Spleen (tissue), 7 donors: ENCODE measurements around the gene CFAP97.

ENCODE experiments used
- CTCF ChIP-seq, 11 experiments: fragments of 200-600 bp in 7 of 11; fragments of 450-650 bp in 4 of 11; sonication (generic) in 4 of 11; IDR thresholded peaks in 8 of 11; conservative IDR thresholded peaks in 3 of 11; 1 replicate in 7 of 11; 2 replicates in 4 of 11; pipeline versions ENCODE4 v1.4.0 to v1.8.0; 2016 to 2021; ENCODE audit warnings: antibody characterized with exemption in 11 of 11, inconsistent platforms in 4 of 11, mild to moderate bottlenecking in 1 of 11
- POLR2A ChIP-seq, 3 donors: fragments of 450-650 bp; IDR thresholded peaks; one replicate each; pipeline ENCODE4 v1.5.1; 2017; ENCODE audit warnings: antibody characterized with exemption in 3 of 3, mild to moderate bottlenecking in 1 of 3
- POLR2AphosphoS5 ChIP-seq, 3 donors: sonication (generic); formaldehyde crosslinking; IDR thresholded peaks; one replicate each; pipeline ENCODE4 v1.5.1; 2017; ENCODE audit warnings: antibody characterized with exemption in 3 of 3
- donor health status: DM: no; HTN: no; CAD: no; lungs with moderate emphysema.
- donor health status: DM: no; HTN: no; CAD: no.
- donor health status: DM: no; HTN: no; CAD: no.

- TF ChIP-seq CTCF (IDR thresholded peaks at IDR 0.05 in 8 of 11, conservative IDR thresholded peaks at IDR 0.05 in 3 of 11) = no peak
- TF ChIP-seq POLR2AphosphoS5 (IDR thresholded peaks at IDR 0.05) = no peak
- no peak for TF ChIP-seq POLR2A (IDR thresholded peaks at IDR 0.05)
These were observed 41.0 kb upstream of the CFAP97 start for GRCh38 chr4:185244763-185245162.
